SW 1271 (cell line): ENCODE data around the gene LUZP4.
"Not testable (repeated sequence)": the region's sequence is repeated elsewhere in the genome, so short reads cannot be mapped to it uniquely, and the experiment has no call there.

Experiments used
- DNase-seq, 2 experiments: peaks; one replicate each; lab custom pipeline; 2025; lab: John Stamatoyannopoulos, UW

Gene LUZP4

DNA sequence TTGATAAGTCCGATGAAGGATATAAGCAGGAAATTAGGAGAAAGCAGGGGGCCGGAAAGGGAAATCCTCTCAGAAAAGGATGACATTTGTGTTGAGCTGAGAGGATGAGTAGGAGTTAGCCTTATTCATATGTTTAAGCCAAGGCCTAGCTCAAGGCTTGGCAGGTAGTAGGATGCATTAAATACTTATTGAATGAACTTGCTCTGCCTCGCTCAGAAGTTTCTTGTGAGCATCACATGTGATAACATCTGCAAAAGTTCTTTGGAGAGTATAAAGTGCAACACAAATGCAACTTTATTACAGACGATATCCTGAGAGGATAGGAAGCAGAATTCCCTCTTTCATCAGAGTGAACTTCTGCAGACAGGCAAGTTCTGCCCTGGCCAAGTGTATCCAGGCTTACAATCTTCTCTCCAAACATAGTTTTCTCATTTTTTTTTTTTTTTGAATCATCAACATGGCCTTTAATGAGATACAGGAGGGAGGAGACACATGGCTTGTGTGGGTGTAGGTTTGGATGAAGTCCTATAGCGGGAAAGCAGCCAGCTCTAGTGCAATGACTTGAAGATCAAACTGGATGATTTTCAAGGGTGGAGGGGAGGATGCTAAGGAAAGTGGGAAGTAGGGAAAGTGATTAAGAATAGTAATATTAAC lies 48.1 kb downstream of the LUZP4 start:
- DNase-seq = no peak

DNA sequence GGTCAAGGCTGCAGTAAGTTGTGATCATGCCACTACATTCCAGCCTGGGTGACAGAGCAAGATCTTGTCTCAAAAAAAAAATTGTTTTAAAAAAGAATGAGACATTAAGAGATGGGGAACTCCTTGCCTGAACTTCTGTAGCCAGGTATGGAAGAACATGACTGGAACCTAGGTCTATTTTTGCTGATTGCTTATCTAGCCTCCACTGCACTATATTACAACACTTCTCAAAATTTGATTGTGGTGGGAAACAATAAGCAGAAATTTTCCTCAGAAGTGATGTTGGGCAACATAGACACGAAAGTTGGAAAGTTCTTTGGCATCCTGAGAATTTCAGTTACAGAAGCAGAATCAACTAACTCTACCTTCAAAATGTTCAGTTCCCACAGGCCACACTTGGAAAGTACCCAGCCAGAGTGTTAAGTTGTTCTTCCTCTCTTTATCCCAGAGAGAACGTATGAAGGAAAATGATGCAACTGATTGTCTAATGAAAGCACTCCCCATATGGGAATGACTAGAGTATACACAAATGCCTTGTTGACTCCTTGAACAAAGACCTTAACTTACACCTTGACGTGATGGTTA lies 50.0 kb downstream of the LUZP4 start:
- DNase-seq = no peak

DNA sequence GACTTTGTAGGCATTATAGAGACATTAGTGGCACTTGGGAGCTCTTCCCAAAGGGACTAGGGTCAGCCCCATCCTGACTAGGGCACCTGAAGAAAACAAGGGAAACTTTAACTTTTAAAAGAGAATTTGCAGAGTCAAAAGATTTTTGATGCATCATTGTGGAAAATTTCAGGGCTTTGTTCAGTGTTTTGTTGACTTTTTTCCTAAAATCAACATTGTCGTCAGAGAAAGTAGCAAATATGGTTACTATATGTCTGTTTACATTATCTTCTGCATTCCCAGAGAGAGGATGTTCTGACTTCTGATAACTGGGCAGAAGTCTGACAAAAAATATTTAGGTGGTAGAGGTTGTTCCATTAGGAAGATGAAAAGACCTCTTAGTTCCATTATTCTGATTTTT lies 51.9 kb downstream of the LUZP4 start:
- DNase-seq = no peak

DNA sequence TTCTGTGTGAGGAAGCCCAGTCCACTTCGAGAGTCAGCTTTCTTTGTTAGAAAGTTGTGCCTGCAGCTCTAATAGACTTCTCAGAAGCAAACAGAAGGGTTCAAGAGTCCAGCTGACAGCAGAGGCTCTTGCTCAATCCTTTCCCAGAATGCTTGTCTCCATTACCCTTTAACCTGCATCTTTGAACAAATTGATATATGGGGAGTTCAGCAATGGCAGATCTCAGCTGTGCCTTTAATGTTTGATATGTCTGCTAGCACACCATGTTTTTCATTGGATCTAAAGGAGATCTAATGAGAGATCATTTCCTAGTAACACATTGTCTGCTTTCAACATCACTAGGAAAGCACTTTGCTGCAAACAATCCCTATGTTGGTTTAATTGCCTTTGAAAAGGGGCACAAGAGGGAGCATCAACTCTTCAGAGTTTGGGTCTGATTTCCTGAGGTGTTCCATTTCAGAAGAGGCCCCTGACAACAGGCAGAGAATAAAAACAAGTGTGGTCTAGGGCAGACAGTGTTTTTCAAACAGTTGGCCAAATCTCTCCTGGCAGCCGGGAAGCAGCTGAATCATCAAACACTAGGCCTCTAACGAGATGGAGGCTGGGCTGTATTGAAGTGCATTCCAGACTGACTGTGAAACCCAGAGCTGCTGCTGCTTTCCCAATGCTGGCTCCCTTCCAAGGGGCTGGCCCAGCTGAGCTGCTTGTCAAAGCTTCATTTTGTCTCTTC lies 55.5 kb downstream of the LUZP4 start:
- peak; percentile 0 to 23 for DNase-seq

DNA sequence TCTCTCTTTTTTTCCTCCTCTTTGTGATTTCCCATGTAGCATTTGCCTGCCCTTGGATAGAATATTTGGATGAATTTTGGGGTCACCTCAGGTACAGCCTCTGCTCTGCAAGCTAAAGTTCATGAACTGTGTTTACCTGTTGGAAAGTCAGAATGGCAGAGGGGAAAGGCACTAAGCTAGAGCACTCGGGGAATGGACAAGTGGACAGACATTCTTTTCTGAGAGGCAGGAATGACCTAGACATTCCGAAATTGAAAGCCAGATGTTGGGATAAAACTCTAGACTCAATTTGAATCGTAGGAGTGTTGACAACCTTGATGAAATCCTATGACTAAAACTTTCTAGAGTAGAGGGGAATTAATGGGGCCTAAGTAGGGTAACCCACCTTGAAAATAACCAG lies 56.1 kb downstream of the LUZP4 start:
- no peak for DNase-seq

DNA sequence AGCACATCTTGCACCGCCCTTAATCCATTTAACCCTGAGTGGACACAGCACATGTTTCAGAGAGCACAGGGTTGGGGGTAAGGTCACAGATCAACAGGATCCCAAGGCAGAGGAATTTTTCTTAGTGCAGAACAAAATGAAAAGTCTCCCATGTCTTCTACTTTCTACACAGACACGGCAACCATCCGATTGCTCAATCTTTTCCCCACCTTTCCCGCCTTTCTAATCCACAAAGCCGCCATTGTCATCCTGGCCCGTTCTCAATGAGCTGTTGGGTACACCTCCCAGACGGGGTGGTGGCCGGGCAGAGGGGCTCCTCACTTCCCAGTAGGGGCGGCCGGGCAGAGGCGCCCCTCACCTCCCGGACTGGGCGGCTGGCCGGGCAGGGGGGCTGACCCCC lies 57.2 kb downstream of the LUZP4 start:
- not testable (repeated sequence) for DNase-seq

DNA sequence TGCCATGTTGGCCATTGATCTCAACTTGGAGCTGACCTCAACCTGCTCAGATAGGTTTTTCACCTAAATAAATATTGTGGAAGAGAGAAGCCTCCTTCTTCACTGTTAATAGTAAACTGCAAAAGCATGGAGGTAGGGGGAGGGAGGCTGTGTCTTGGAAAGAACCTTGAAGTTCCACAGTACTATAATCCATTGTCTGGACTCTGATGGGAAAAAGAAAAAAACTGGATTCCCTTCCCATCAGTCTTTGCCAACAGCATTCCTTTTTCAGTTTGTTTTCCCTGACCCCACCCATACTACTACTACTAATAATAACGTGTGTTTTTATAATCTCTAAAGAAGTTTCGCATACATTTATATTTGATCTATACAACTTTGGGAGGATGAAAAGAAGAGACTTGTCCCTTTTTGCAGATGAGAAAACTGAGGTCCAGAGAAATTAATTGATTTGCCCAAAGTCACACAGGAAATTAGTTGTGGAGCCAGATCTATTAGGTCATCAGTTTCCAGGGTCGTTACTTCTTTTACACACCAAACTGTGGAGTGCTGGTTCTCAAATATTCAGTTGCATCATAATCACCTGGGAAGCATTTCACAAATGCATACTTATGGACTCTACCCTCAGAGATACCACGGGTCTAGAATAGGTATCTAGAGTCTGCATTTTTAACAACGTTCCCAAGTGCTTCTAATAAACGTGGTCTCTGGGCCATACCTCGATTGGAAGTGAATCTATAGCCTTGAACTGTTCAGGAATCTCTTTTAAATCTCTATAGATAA lies 59.1 kb downstream of the LUZP4 start:
- no peak for DNase-seq

DNA sequence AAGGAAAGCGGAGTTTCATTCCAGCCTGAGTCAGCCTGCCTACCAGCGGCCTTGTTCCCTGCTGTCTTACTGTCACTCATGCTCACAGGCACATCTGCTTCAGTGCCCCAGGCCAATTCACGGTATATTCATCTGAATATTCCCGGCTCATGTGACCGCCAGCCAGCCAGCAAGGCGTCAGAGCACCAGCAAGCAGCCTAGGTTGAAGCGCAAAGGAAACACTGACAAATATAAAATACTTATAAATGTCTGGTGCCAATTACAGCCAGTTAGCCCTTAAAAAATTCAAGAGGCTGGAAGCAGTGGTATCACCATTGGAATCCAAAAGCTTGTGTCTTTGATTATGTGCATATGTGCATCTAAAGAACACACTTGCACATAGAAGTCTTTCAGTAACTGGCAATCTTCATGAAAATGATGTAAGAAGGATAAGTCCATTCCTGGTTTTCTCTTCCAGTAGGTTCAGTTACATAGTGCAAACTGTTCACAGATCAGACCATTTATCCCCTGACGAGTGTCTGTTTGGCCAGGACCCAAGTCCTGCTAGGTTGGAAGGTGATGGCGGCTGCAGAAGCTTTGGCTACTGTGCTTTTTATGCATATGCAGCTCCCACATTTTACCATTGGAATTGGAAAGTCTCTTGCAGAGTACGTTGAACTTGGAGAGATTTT lies 61.3 kb downstream of the LUZP4 start:
- no peak for DNase-seq

DNA sequence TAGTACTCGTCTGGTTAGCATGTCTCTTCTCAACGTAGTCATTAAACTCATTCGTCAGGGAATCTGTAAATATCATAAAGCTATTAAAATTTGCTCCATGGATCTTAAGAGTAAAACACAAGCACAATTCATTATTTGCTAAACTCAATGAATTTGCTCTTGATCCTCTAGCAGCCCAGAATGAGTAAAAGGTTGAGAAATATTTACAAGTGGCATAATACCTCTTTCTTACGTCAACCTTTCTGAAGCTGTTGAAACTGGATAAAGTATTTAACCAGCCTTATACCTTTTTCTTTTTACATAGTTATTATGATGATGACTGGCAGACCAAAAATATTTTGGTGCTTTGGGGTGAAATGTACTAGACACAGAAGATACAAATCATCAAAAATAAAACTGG lies 66.9 kb downstream of the LUZP4 start:
- no peak for DNase-seq
